ENCODE measurements around the gene TLR2. TPM values are rescaled to one million over a fixed set of nuclear protein-coding genes. Genes with fewer than 3 reads are reported as not detected.

TLR2 gene
- 10 to 100 TPM in 2 of 4 donors, 1 to 10 TPM in 1, under 1 TPM in 1; 0.40 to 17.6 (median 9.1) TPM for total RNA-seq

GRCh38 chr4:153684182-153684970 lies at the start of gene TLR2:
TLR2 (plus strand) TSS chr4:153684280; CDS start chr4:153702908, 18,628 bp downstream.
- in situ Hi-C loops (cut with MboI; ENCODE audit: low pct_ligation_motif_present in 1 of 4, low pct_unique_long_range_greater_than_20kb in 1 of 4, low sequenced_read_pairs in 3 of 4): no loop called here
- H3K27me3 ChIP-seq: peaks cover 27% of the 10 kb centered on the region
- peaks cover 0 to 8% (median 0%) of the 10 kb centered on the region in 4 donors for H3K36me3 ChIP-seq
- DNase-seq: peak; percentile 73
- H3K9me3 ChIP-seq: peaks cover 13 to 15% of the 10 kb centered on the region in 2 donors
- intact Hi-C loops (cut with DNase I; ENCODE audit: low total_unique reads): no loop called here
- no peak for TF ChIP-seq CTCF (IDR thresholded peaks at IDR 0.05)
- no peak for TF ChIP-seq EP300 (IDR thresholded peaks at IDR 0.05; ENCODE audit: low read depth)
- peak in 2 of 3 donors; percentile 17 to 20 for TF ChIP-seq POLR2AphosphoS5 (IDR thresholded peaks at IDR 0.05)
- peak; percentile 38 for TF ChIP-seq POLR2A (IDR thresholded peaks at IDR 0.05)
- peak within 1 kb of the TSS; percentile 49 to 80 (median 54) for H3K4me3 ChIP-seq
- WGBS, 2 donors (ENCODE audit: low coverage in 1 of 2): 0% methylated on average over 5 of the region's 75 CpGs; no CpG with 5 or more reads in 1 of the 2 donors
- H3K27ac ChIP-seq: peak within 1 kb of the TSS; percentile 20 to 56 (median 50)
- peaks cover 0 to 17% (median 14%) of the 10 kb centered on the region in 4 donors for H3K4me1 ChIP-seq

- in situ Hi-C loops (cut with MboI; ENCODE audit: low pct_ligation_motif_present in 1 of 4, low pct_unique_long_range_greater_than_20kb in 1 of 4, low sequenced_read_pairs in 3 of 4): loop anchor here in 1 of 4 donors (10.0 kb wide), 1 partner anchor 120 kb away; no protein-coding TSS in a partner anchor
- Histone ChIP-seq H3K4me3 (no peak overlapping the region), H3K9me3 (no peaks in the 10 kb centered on the region), H3K27ac (no peak overlapping the region), H3K36me3 (peaks cover 0 to 10% (median 2%) of the 10 kb centered on the region in 4 donors), H3K4me1 (no peaks in the 10 kb centered on the region), H3K27me3 (no peaks in the 10 kb centered on the region)
- TF ChIP-seq CTCF (IDR thresholded peaks at IDR 0.05): peak; percentile 30 to 57 (median 46)
- TF ChIP-seq POLR2AphosphoS5 (IDR thresholded peaks at IDR 0.05): no peak
- DNase-seq: no peak
- 82 to 90% methylated on average over 2 to 3 of the region's 3 CpGs for WGBS, 2 donors (ENCODE audit: low coverage in 1 of 2)
- intact Hi-C loops (cut with DNase I; ENCODE audit: low total_unique reads): no loop called here
Observed at GRCh38 chr4:153634738-153635353, 49.2 kb upstream of the TLR2 start.

- in situ Hi-C loops (cut with MboI; ENCODE audit: low pct_ligation_motif_present in 1 of 4, low pct_unique_long_range_greater_than_20kb in 1 of 4, low sequenced_read_pairs in 3 of 4) (loop anchor here in 1 of 4 donors (10.0 kb wide), 1 partner anchor 119 kb away; no protein-coding TSS in a partner anchor), intact Hi-C loops (cut with DNase I; ENCODE audit: low total_unique reads) (no loop called here)
- no peak overlapping the region for H3K4me3 ChIP-seq
- H3K4me1 ChIP-seq: no peaks in the 10 kb centered on the region
- DNase-seq: no peak
- no peaks in the 10 kb centered on the region for H3K27me3 ChIP-seq
- no peaks in the 10 kb centered on the region for H3K9me3 ChIP-seq
- H3K27ac ChIP-seq: no peak overlapping the region
- H3K36me3 ChIP-seq: peaks cover 0 to 10% (median 2%) of the 10 kb centered on the region in 4 donors
- WGBS, 2 donors (ENCODE audit: low coverage in 1 of 2): 90 to 91% methylated on average over 6 of the region's 6 CpGs
- no peak for TF ChIP-seq EP300 (IDR thresholded peaks at IDR 0.05; ENCODE audit: low read depth)
- no peak for TF ChIP-seq POLR2AphosphoS5 (IDR thresholded peaks at IDR 0.05)
- no peak for TF ChIP-seq CTCF (IDR thresholded peaks at IDR 0.05)
Observed at GRCh38 chr4:153635846-153636245, 48.2 kb upstream of the TLR2 start.

- TF ChIP-seq EP300 (IDR thresholded peaks at IDR 0.05; ENCODE audit: low read depth): no peak
- TF ChIP-seq POLR2AphosphoS5 (IDR thresholded peaks at IDR 0.05): no peak
- H3K4me3 ChIP-seq: no peak overlapping the region
- no peak overlapping the region for H3K27ac ChIP-seq
- no peaks in the 10 kb centered on the region for H3K4me1 ChIP-seq
- intact Hi-C loops (cut with DNase I; ENCODE audit: low total_unique reads): no loop called here
- peaks cover 0 to 10% (median 0%) of the 10 kb centered on the region in 4 donors for H3K36me3 ChIP-seq
- DNase-seq: no peak
- H3K27me3 ChIP-seq: no peaks in the 10 kb centered on the region
- H3K9me3 ChIP-seq: no peaks in the 10 kb centered on the region
- WGBS, 2 donors (ENCODE audit: low coverage in 1 of 2): 67 to 96% methylated on average over 1 to 3 of the region's 3 CpGs
- in situ Hi-C loops (cut with MboI; ENCODE audit: low pct_ligation_motif_present in 1 of 4, low pct_unique_long_range_greater_than_20kb in 1 of 4, low sequenced_read_pairs in 3 of 4): loop anchor here in 1 of 4 donors (10.0 kb wide), 1 partner anchor 118 kb away; no protein-coding TSS in a partner anchor
Observed at GRCh38 chr4:153637201-153637600, 46.9 kb upstream of the TLR2 start.
